ENCODE measurements around the gene ELMOD1. TPM values are rescaled to one million over a fixed set of nuclear protein-coding genes. Genes with fewer than 3 reads are reported as not detected.

ELMOD1 gene
- total RNA-seq, 2 experiments from 2014 or later, result not detected

GRCh38 chr11:107566569-107566968 lies 24.4 kb upstream of the ELMOD1 start:
- Histone ChIP-seq H3K27ac (ENCODE audit: low read depth, low read length, poor library complexity, severe bottlenecking) (peak overlapping the region; percentile 86), H3K79me2 (ENCODE audit: insufficient read depth, low read depth, low read length) (peaks cover 35% of the 10 kb centered on the region), H3K36me3 (ENCODE audit: insufficient read depth, low read length) (peaks cover 8% of the 10 kb centered on the region), H3K4me1 (ENCODE audit: insufficient read depth, low read length, poor library complexity, severe bottlenecking) (peaks cover 49% of the 10 kb centered on the region), H2AFZ (ENCODE audit: low read length) (peak overlapping the region; percentile 97; the same call in 1 of the 2 replicates), H3K9me2 (ENCODE audit: insufficient read depth, low read length) (no peaks in the 10 kb centered on the region), H3K9me3 (ENCODE audit: low read length) (no peaks in the 10 kb centered on the region), H3K4me2 (ENCODE audit: low read length) (peak overlapping the region; percentile 99), H3K4me3 (ENCODE audit: low read depth, low read length, poor library complexity, severe bottlenecking) (peak overlapping the region; percentile 76), H4K20me1 (ENCODE audit: insufficient read depth, low read length) (no peaks in the 10 kb centered on the region)
- intact Hi-C loops (cut with micrococcal nuclease; ENCODE audit: unreplicated experiment), result loop anchor here (5.0 to 10.0 kb wide), 2 partner anchors 109 to 658 kb away; partner anchors contain the start of genes ATM, CWF19L2 and NPAT
- no TSS peak for BruUV-seq (replicated peaks)
- no peak for DNase-seq (ENCODE audit: low spot score)
- CTCF ChIA-PET (ENCODE audit: unreplicated experiment), result interaction anchor here (0.6 to 2.1 kb wide), 2 partner anchors 442 to 1415 kb away, joined by 3 to 7 read pairs; partner anchors contain the start of gene CUL5
- POLR2A ChIA-PET, result interaction anchor here (0.6 to 4.1 kb wide), 9 partner anchors 8 to 205 kb away, joined by 3 to 20 read pairs (median 5); partner anchors contain the start of gene CWF19L2
- no peak for TF ChIP-seq CTCF (conservative IDR thresholded peaks at IDR 0.05; ENCODE audit: low read length)
- TF ChIP-seq EZH2phosphoT487 (IDR thresholded peaks at IDR 0.05; ENCODE audit: borderline replicate concordance, low read depth, low read length), result no peak

- Histone ChIP-seq H3K4me3 (ENCODE audit: low read depth, low read length, poor library complexity, severe bottlenecking) (peak overlapping the region; percentile 34), H3K79me2 (ENCODE audit: insufficient read depth, low read depth, low read length) (peaks cover 22% of the 10 kb centered on the region), H3K27ac (ENCODE audit: low read depth, low read length, poor library complexity, severe bottlenecking) (peak overlapping the region; percentile 86), H3K9me3 (ENCODE audit: low read length) (no peaks in the 10 kb centered on the region), H3K36me3 (ENCODE audit: insufficient read depth, low read length) (no peaks in the 10 kb centered on the region; the same call in 1 of the 2 replicates), H3K9me2 (ENCODE audit: insufficient read depth, low read length) (no peaks in the 10 kb centered on the region), H2AFZ (ENCODE audit: low read length) (peak overlapping the region; percentile 97), H3K4me2 (ENCODE audit: low read length) (peak overlapping the region; percentile 99), H4K20me1 (ENCODE audit: insufficient read depth, low read length) (no peaks in the 10 kb centered on the region), H3K4me1 (ENCODE audit: insufficient read depth, low read length, poor library complexity, severe bottlenecking) (peaks cover 47% of the 10 kb centered on the region)
- POLR2A ChIA-PET, result interaction anchor here (0.7 to 4.1 kb wide), 7 partner anchors 7 to 292 kb away, joined by 3 to 20 read pairs (median 8); partner anchors contain the start of gene CWF19L2
- no TSS peak for BruUV-seq (replicated peaks)
- CTCF ChIA-PET (ENCODE audit: unreplicated experiment), result interaction anchor here (2.1 kb wide), 1 partner anchor 441 kb away, joined by 7 read pairs; the partner anchor contains the start of gene CUL5
- intact Hi-C loops (cut with micrococcal nuclease; ENCODE audit: unreplicated experiment), result loop anchor here (5.0 to 10.0 kb wide), 2 partner anchors 111 to 657 kb away; partner anchors contain the start of genes ATM, CWF19L2 and NPAT
- TF ChIP-seq EZH2phosphoT487 (IDR thresholded peaks at IDR 0.05; ENCODE audit: borderline replicate concordance, low read depth, low read length) (no peak), CTCF (conservative IDR thresholded peaks at IDR 0.05; ENCODE audit: low read length) (no peak)
- DNase-seq (ENCODE audit: low spot score), result peak; percentile 80
Measured at GRCh38 chr11:107567739-107568335, 23.1 kb upstream of the ELMOD1 start.

GRCh38 chr11:107570015-107570414 lies 20.9 kb upstream of the ELMOD1 start:
- Histone ChIP-seq H4K20me1 (ENCODE audit: insufficient read depth, low read length) (no peaks in the 10 kb centered on the region), H3K79me2 (ENCODE audit: insufficient read depth, low read depth, low read length) (peaks cover under 1% of the 10 kb centered on the region; the same call in 1 of the 2 replicates), H3K9me3 (ENCODE audit: low read length) (no peaks in the 10 kb centered on the region), H2AFZ (ENCODE audit: low read length) (no peak overlapping the region), H3K27ac (ENCODE audit: low read depth, low read length, poor library complexity, severe bottlenecking) (no peak overlapping the region), H3K4me3 (ENCODE audit: low read depth, low read length, poor library complexity, severe bottlenecking) (no peak overlapping the region), H3K4me2 (ENCODE audit: low read length) (no peak overlapping the region), H3K9me2 (ENCODE audit: insufficient read depth, low read length) (no peaks in the 10 kb centered on the region), H3K36me3 (ENCODE audit: insufficient read depth, low read length) (no peaks in the 10 kb centered on the region), H3K4me1 (ENCODE audit: insufficient read depth, low read length, poor library complexity, severe bottlenecking) (peaks cover 31% of the 10 kb centered on the region)
- intact Hi-C loops (cut with micrococcal nuclease; ENCODE audit: unreplicated experiment), result no loop called here
- ChIA-PET POLR2A (interaction anchor here (0.6 kb wide), 1 partner anchor 1098 kb away, joined by 3 read pairs; no protein-coding TSS in a partner anchor), CTCF (ENCODE audit: unreplicated experiment) (no interaction called here)
- DNase-seq (ENCODE audit: low spot score), result no peak
- no peak for TF ChIP-seq CTCF (conservative IDR thresholded peaks at IDR 0.05; ENCODE audit: low read length)
- TF ChIP-seq EZH2phosphoT487 (IDR thresholded peaks at IDR 0.05; ENCODE audit: borderline replicate concordance, low read depth, low read length), result no peak
- no TSS peak for BruUV-seq (replicated peaks)

Measured in OCI-LY7 (cell line).